ENCODE data around the gene ZNF30.

GRCh38 chr19:34988119-34988518 lies 61.4 kb downstream of the ZNF30 start:
- TF ChIP-seq EP300 (IDR thresholded peaks at IDR 0.05) (no peak), CTCF (IDR thresholded peaks at IDR 0.05) (no peak), POLR2A (IDR thresholded peaks at IDR 0.05) (no peak)

Measured in tibial nerve (tissue), 4 donors.